Measurements from ENCODE around the gene CDX2.

Gene CDX2

DNA sequence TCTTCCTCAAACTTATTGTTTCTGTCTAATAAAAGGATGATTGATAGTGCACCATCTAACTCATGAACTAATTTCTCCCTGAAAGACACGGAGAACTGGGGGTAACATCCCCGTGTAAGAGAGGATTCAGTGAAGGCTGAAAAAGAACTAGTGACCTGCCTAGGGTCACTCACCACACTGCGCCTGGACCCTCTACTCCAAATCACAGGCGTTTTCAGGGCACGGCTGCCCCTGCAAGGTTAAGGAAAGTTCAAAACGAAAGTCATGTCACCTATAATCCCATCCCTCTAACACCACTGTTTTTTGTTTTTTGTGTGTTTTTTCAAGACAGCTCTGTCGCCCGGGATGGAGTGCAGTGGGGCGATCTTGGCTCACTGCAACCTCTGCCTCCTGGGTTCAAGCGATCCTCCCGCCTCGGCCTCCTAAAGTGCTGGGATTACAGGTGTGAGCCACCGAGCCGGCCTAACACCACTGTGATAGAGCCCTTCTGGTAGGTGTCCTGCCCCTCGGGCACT is 10.7 kb upstream of the CDX2 start:
- 18% methylated on average over 9 of the region's 15 CpGs for WGBS (ENCODE audit: insufficient coverage)
- Histone ChIP-seq H3K36me3 (ENCODE audit: control insufficient read depth in 4 of 4, insufficient read depth in 4 of 4, low read length in 3 of 4) (no peaks in the 10 kb centered on the region), H3K4me3 (ENCODE audit: control insufficient read depth in 1 of 7, extremely low read depth in 1 of 7, insufficient read depth in 4 of 7, low read depth in 2 of 7, low read length in 6 of 7) (peak overlapping the region in 1 of 7 experiments; percentile 31), H3K9me3 (ENCODE audit: control extremely low read depth in 1 of 5, control insufficient read depth in 4 of 5, insufficient read depth in 2 of 5, low read depth in 1 of 5, low read length in 4 of 5) (no peaks in the 10 kb centered on the region), H3K27ac (ENCODE audit: insufficient read depth in 1 of 2, low read depth in 1 of 2, low read length in 2 of 2, poor library complexity in 1 of 2, severe bottlenecking in 2 of 2) (no peak overlapping the region), H3K4me1 (ENCODE audit: control extremely low read depth in 1 of 4, control insufficient read depth in 4 of 4, insufficient read depth in 4 of 4, low read length in 3 of 4) (peaks cover 0 to 34% (median 19%) of the 10 kb centered on the region in 4 experiments), H3K27me3 (replicated peaks in 2 of 5; ENCODE audit: control insufficient read depth in 4 of 5, insufficient read depth in 5 of 5, low read length in 4 of 5) (peaks cover 7 to 88% (median 59%) of the 10 kb centered on the region in 5 experiments)
- peak in 1 of 3 donors; percentile 17 for DNase-seq
- ChIA-PET CTCF (interaction anchor here (0.8 to 2.0 kb wide), 5 partner anchors 14 to 149 kb away, joined by 3 to 7 read pairs (median 4); no protein-coding TSS in a partner anchor), POLR2A (no interaction called here)

DNA sequence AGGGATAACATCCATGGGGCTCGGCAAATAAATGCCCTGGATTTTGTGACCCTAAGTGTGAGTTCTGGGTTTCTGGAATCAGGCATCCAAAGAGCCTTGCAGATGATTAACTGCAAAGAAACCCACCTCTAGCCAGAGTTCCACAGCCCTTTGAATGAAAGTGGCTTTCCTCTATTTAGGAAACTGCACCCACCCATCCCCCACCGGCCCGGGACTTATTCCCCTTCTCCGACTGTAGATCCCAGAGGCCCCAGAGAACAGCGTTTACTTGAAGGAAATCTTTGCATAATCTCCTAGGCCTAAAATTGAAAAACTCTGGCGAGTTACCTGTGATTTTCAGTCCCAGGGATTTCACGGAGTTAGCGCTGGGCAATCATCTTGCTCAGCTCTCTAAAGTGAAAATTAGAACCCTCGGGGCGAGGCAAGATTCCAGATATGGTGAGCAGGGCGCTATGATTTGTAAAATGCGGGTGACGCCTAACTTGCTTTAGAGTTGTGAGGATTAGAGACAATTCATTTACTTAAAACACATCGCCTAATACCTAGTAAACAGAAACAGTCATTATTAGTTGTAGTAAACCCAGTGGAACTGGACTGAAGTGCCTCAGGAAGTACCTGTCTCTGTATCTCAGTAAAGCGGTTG is 10.0 kb upstream of the CDX2 start:
- Histone ChIP-seq H3K4me3 (ENCODE audit: control insufficient read depth in 1 of 7, extremely low read depth in 1 of 7, insufficient read depth in 4 of 7, low read depth in 2 of 7, low read length in 6 of 7) (no peak overlapping the region), H3K36me3 (ENCODE audit: control insufficient read depth in 4 of 4, insufficient read depth in 4 of 4, low read length in 3 of 4) (no peaks in the 10 kb centered on the region), H3K27me3 (replicated peaks in 2 of 5; ENCODE audit: control insufficient read depth in 4 of 5, insufficient read depth in 5 of 5, low read length in 4 of 5) (peaks cover 12 to 95% (median 65%) of the 10 kb centered on the region in 5 experiments), H3K27ac (ENCODE audit: insufficient read depth in 1 of 2, low read depth in 1 of 2, low read length in 2 of 2, poor library complexity in 1 of 2, severe bottlenecking in 2 of 2) (no peak overlapping the region), H3K4me1 (ENCODE audit: control extremely low read depth in 1 of 4, control insufficient read depth in 4 of 4, insufficient read depth in 4 of 4, low read length in 3 of 4) (peaks cover 0 to 34% (median 19%) of the 10 kb centered on the region in 4 experiments), H3K9me3 (ENCODE audit: control extremely low read depth in 1 of 5, control insufficient read depth in 4 of 5, insufficient read depth in 2 of 5, low read depth in 1 of 5, low read length in 4 of 5) (no peaks in the 10 kb centered on the region)
- POLR2A ChIA-PET: no interaction called here
- WGBS (ENCODE audit: insufficient coverage): 13% methylated on average over 10 of the region's 15 CpGs
- CTCF ChIA-PET: interaction anchor here (0.7 to 2.0 kb wide), 5 partner anchors 10 to 149 kb away, joined by 3 to 7 read pairs (median 3); partner anchors contain the start of gene CDX2
- no peak for DNase-seq

DNA sequence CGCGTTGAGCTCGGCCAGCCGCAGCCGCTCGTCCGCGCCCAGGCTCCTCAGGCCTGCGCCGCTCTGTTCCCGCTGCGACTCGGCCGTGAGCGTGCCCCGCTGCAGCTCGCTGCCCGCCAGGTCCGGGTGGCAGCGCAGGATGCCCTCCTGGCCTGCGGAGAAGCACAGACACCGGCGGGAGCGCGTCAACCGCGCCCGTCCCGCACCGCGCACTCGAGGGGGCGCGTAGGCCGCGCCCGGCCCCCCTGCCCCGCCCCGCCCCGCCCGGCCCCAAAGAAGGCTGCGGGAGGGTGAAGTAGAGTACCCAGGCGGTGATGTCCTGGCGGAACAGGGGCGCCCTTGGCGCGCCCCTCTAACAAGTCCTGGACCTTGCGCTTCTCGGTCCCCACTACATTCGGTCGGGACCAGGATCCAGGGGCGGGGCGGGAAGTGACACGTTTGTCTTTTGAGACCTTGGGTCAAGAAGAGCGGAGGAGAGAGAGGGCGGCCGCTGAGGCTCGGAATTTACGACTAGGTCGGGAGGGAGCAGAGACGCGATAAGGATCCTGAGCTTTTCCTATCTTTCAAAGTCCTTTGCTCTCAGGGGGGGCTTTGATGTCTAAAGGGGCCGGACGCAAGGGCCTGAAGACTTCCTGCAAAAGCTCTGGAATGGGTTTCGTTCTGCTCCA is 9.3 kb upstream of the CDX2 start:
- POLR2A ChIA-PET: no interaction called here

DNA sequence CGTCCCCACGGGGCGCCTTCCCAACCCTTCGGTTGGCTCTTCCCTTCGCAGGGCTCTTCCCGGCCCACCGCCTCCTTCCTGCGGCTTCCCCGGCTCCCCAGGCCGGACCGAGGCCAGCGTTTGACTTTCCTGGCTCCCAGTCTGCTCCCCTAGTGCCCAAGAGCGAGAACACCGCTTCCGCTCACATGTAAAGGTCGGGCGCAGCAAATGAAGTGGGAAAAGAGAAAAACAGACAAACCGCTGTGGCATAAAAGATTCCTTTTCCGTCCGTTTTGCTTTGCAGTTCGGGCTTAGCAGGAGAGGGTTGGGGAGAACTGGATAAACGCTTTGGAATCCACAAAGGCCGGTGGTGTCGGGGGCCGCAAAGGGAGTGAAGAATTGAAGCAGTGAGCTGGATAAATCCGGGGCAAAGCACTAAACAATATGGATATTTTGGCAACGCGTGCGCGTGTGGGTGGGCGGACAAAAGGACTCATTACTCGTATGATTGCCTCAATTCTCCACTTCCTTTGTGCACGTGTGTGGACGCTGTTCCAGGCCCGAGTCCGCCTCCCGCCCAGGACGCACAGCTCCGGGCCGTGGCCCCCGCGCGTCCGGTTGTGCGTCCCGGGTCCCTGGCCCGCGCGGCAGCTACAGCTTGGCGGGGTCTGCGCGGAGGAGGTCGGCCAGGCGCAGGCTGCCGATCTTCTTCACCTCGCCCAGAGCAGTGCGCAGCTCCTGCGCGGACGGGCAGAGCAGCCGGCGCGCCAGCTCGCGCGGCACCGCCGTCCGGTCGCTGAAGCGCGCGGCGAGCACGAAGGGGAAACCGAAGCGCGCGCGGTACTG is 8.6 kb upstream of the CDX2 start:
- H3K27me3 ChIP-seq (replicated peaks in 2 of 5; ENCODE audit: control insufficient read depth in 4 of 5, insufficient read depth in 5 of 5, low read length in 4 of 5): peaks cover 10 to 99% (median 75%) of the 10 kb centered on the region in 5 experiments
- WGBS (ENCODE audit: insufficient coverage): 2% methylated on average over 79 of the region's 80 CpGs
- H3K4me1 ChIP-seq (ENCODE audit: control extremely low read depth in 1 of 4, control insufficient read depth in 4 of 4, insufficient read depth in 4 of 4, low read length in 3 of 4): peaks cover 0 to 34% (median 19%) of the 10 kb centered on the region in 4 experiments

More for the DNA sequence above, 9.3 kb upstream of the CDX2 start:
- H3K36me3 ChIP-seq (ENCODE audit: control insufficient read depth in 4 of 4, insufficient read depth in 4 of 4, low read length in 3 of 4): no peaks in the 10 kb centered on the region
- DNase-seq: no peak
- H3K9me3 ChIP-seq (ENCODE audit: control extremely low read depth in 1 of 5, control insufficient read depth in 4 of 5, insufficient read depth in 2 of 5, low read depth in 1 of 5, low read length in 4 of 5): no peaks in the 10 kb centered on the region
- CTCF ChIA-PET: interaction anchor here (0.6 to 1.5 kb wide), 5 partner anchors 10 to 885 kb away, joined by 3 to 7 read pairs (median 3); partner anchors contain the start of gene CDX2
- peaks cover 0 to 34% (median 19%) of the 10 kb centered on the region in 4 experiments for H3K4me1 ChIP-seq (ENCODE audit: control extremely low read depth in 1 of 4, control insufficient read depth in 4 of 4, insufficient read depth in 4 of 4, low read length in 3 of 4)
- WGBS (ENCODE audit: insufficient coverage): 2% methylated on average over 56 of the region's 65 CpGs
- H3K27me3 ChIP-seq (replicated peaks in 2 of 5; ENCODE audit: control insufficient read depth in 4 of 5, insufficient read depth in 5 of 5, low read length in 4 of 5): peaks cover 10 to 98% (median 70%) of the 10 kb centered on the region in 5 experiments
- no peak overlapping the region for H3K27ac ChIP-seq (ENCODE audit: insufficient read depth in 1 of 2, low read depth in 1 of 2, low read length in 2 of 2, poor library complexity in 1 of 2, severe bottlenecking in 2 of 2)
- peak overlapping the region in 3 of 7 experiments; percentile 14 to 43 (median 26) for H3K4me3 ChIP-seq (ENCODE audit: control insufficient read depth in 1 of 7, extremely low read depth in 1 of 7, insufficient read depth in 4 of 7, low read depth in 2 of 7, low read length in 6 of 7)

DNA sequence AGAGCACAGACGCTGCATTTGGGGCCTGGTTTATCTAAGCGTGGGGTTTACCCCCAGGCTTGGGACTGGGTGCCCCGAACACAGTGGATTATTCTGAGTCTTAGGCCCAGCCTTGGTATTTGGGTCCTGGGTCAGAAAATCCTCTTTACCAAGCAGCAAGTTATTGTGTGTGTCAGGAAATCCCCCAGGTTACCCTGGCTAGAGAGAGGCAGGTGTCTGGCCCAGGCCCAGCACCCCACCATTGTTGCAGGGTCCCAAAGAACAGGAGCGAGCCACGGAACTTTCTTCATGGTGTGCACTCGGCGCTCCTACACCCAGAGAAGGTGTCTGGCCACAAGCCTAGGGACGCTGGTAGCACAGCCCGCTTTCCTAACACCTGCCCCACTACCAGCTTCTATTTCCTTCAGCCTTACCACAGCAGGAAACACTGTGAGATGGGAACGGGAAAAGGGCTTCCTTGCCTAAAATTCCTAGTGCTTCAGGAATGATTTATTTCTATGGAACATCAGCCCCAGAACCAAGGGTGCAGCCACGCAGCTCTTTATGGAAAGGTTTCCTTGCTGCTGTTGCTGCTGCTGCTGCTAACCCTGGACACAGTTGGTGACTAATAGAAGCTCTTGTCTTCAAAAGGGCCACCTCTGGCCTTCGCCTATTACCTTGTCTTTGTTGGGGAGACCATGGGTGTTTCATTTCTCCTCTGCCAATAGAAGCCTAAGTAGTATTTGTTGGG is 7.4 kb upstream of the CDX2 start:
- Histone ChIP-seq H3K9me3 (ENCODE audit: control extremely low read depth in 1 of 5, control insufficient read depth in 4 of 5, insufficient read depth in 2 of 5, low read depth in 1 of 5, low read length in 4 of 5) (no peaks in the 10 kb centered on the region), H3K4me1 (ENCODE audit: control extremely low read depth in 1 of 4, control insufficient read depth in 4 of 4, insufficient read depth in 4 of 4, low read length in 3 of 4) (peaks cover 0 to 34% (median 19%) of the 10 kb centered on the region in 4 experiments), H3K36me3 (ENCODE audit: control insufficient read depth in 4 of 4, insufficient read depth in 4 of 4, low read length in 3 of 4) (no peaks in the 10 kb centered on the region), H3K27ac (ENCODE audit: insufficient read depth in 1 of 2, low read depth in 1 of 2, low read length in 2 of 2, poor library complexity in 1 of 2, severe bottlenecking in 2 of 2) (no peak overlapping the region), H3K27me3 (replicated peaks in 2 of 5; ENCODE audit: control insufficient read depth in 4 of 5, insufficient read depth in 5 of 5, low read length in 4 of 5) (peaks cover 5 to 100% (median 75%) of the 10 kb centered on the region in 5 experiments), H3K4me3 (ENCODE audit: control insufficient read depth in 1 of 7, extremely low read depth in 1 of 7, insufficient read depth in 4 of 7, low read depth in 2 of 7, low read length in 6 of 7) (no peak overlapping the region)
- POLR2A ChIA-PET: no interaction called here
- DNase-seq: no peak
- CTCF ChIA-PET: interaction anchor here (0.6 to 4.2 kb wide), 10 partner anchors 9 to 603 kb away, joined by 3 to 26 read pairs (median 4); no protein-coding TSS in a partner anchor
- 10% methylated on average over 10 of the region's 12 CpGs for WGBS (ENCODE audit: insufficient coverage)

More for the DNA sequence above, 8.6 kb upstream of the CDX2 start:
- H3K36me3 ChIP-seq (ENCODE audit: control insufficient read depth in 4 of 4, insufficient read depth in 4 of 4, low read length in 3 of 4): no peaks in the 10 kb centered on the region
- peak in 1 of 3 donors; percentile 51 for DNase-seq
- CTCF ChIA-PET: interaction anchor here (0.6 to 1.2 kb wide), 4 partner anchors 9 to 884 kb away, joined by 3 to 4 read pairs (median 3); partner anchors contain the start of gene CDX2
- no peak overlapping the region for H3K27ac ChIP-seq (ENCODE audit: insufficient read depth in 1 of 2, low read depth in 1 of 2, low read length in 2 of 2, poor library complexity in 1 of 2, severe bottlenecking in 2 of 2)
- POLR2A ChIA-PET: no interaction called here
- no peaks in the 10 kb centered on the region for H3K9me3 ChIP-seq (ENCODE audit: control extremely low read depth in 1 of 5, control insufficient read depth in 4 of 5, insufficient read depth in 2 of 5, low read depth in 1 of 5, low read length in 4 of 5)
- peak overlapping the region in 4 of 7 experiments; percentile 8 to 43 (median 20) for H3K4me3 ChIP-seq (ENCODE audit: control insufficient read depth in 1 of 7, extremely low read depth in 1 of 7, insufficient read depth in 4 of 7, low read depth in 2 of 7, low read length in 6 of 7)

Data from common myeloid progenitor, CD34-positive (primary cell).